Measurements from ENCODE around the gene MAP3K19. TPM values are rescaled to one million over a fixed set of nuclear protein-coding genes. Genes with fewer than 3 reads are reported as not detected.

Gene MAP3K19
- total and polyA plus RNA-seq, 2 of the 8 experiments (the other 6 are each of a cell fraction or from before 2014, with no cell fraction given), result not detected

GRCh38 chr2:135093193-135093592, 45.9 kb upstream of the MAP3K19 start:
- FAIRE-seq (no peak), DNase-seq (ENCODE audit: low read depth in 1 of 2, low spot score in 2 of 2) (no peak)
- no peak overlapping the region for H3K4ac ChIP-seq (replicated peaks; ENCODE audit: insufficient read length, low read depth, low read length)
- H3K36me3 ChIP-seq (ENCODE audit: control insufficient read depth in 2 of 4, insufficient read depth in 4 of 4, low read length in 3 of 4), result peaks cover 0 to 11% (median 0%) of the 10 kb centered on the region in 4 experiments; a peak in 3 of 8 replicates
- H4K8ac ChIP-seq (ENCODE audit: extremely low read depth, insufficient read depth, low read length), result no peak overlapping the region
- H3K4me2 ChIP-seq (ENCODE audit: insufficient read depth in 1 of 2, low read depth in 2 of 2, low read length in 2 of 2), result no peak overlapping the region
- H2AFZ ChIP-seq (ENCODE audit: low read length), result no peak overlapping the region
- H2BK15ac ChIP-seq (ENCODE audit: low read length), result no peak overlapping the region
- H3K4me1 ChIP-seq (replicated peaks in 1 of 4; ENCODE audit: control insufficient read depth in 3 of 4, insufficient read depth in 4 of 4, low read length in 3 of 4), result no peaks in the 10 kb centered on the region
- H2BK20ac ChIP-seq (ENCODE audit: low read length), result no peak overlapping the region
- no peak overlapping the region for H2AK5ac ChIP-seq (ENCODE audit: low read depth, low read length)
- H3K79me1 ChIP-seq (ENCODE audit: low read depth, low read length), result no peaks in the 10 kb centered on the region
- no peak for TF ChIP-seq EGR1 (IDR thresholded peaks at IDR 0.05; ENCODE audit: borderline replicate concordance, low read depth, low read length)
- no peak for TF ChIP-seq USF2 (IDR thresholded peaks at IDR 0.05; ENCODE audit: low read length)
- no peak for TF ChIP-seq CHD2 (IDR thresholded peaks at IDR 0.05; ENCODE audit: low read length)
- TF ChIP-seq FOSL1 (IDR thresholded peaks at IDR 0.05; ENCODE audit: insufficient read depth, low read depth, low read length), result no peak
- no peak for TF ChIP-seq RBBP5 (IDR thresholded peaks at IDR 0.05; ENCODE audit: borderline replicate concordance, low read depth, low read length)
- H3K4me3 ChIP-seq (ENCODE audit: extremely low read depth in 1 of 4, insufficient read depth in 2 of 4, low read depth in 3 of 4, low read length in 4 of 4), result no peak overlapping the region
- ChIA-PET CTCF (ENCODE audit: partially characterized antibody) (interaction anchor here (0.6 to 1.6 kb wide), 4 partner anchors 11 to 689 kb away, joined by 3 to 4 read pairs (median 4); no protein-coding TSS in a partner anchor), POLR2A (ENCODE audit: partially characterized antibody) (no interaction called here)
- H3K56ac ChIP-seq (replicated peaks; ENCODE audit: insufficient read length, low read depth, low read length), result no peak overlapping the region
- no peak overlapping the region for H3K18ac ChIP-seq (ENCODE audit: extremely low read depth, low read length)
- H3K23ac ChIP-seq (ENCODE audit: insufficient read length), result no peak overlapping the region
- H3K14ac ChIP-seq (ENCODE audit: insufficient read length), result no peak overlapping the region
- peaks cover 0 to 9% of the 10 kb centered on the region in 2 experiments; a peak in 2 of 4 replicates for H3K79me2 ChIP-seq (ENCODE audit: control insufficient read depth in 1 of 2, insufficient read depth in 2 of 2, low read length in 2 of 2)
- H4K91ac ChIP-seq (replicated peaks; ENCODE audit: insufficient read length, low read length), result no peak overlapping the region
- H3K27ac ChIP-seq (ENCODE audit: low read depth, low read length), result no peak overlapping the region
- H4K5ac ChIP-seq (ENCODE audit: insufficient read length, low read depth, low read length), result no peak overlapping the region
- no peaks in the 10 kb centered on the region for H3K23me2 ChIP-seq (ENCODE audit: low read depth, low read length)
- no peaks in the 10 kb centered on the region for H4K20me1 ChIP-seq (replicated peaks in 1 of 2; ENCODE audit: control insufficient read depth in 1 of 2, insufficient read depth in 2 of 2, low read length in 2 of 2)
- no peak overlapping the region for H2BK12ac ChIP-seq (ENCODE audit: low read depth, low read length)
- no peaks in the 10 kb centered on the region for H3K27me3 ChIP-seq (replicated peaks in 1 of 4; ENCODE audit: control insufficient read depth in 3 of 4, extremely low read depth in 1 of 4, insufficient read depth in 3 of 4, low read length in 3 of 4)
- no peak overlapping the region for H3K9ac ChIP-seq (replicated peaks in 1 of 4; ENCODE audit: extremely low read depth in 1 of 4, low read depth in 3 of 4, low read length in 3 of 4)
- H3K9me3 ChIP-seq (ENCODE audit: insufficient read depth in 2 of 2, low read depth in 1 of 2, low read length in 1 of 2), result no peaks in the 10 kb centered on the region
- no peak overlapping the region for H2BK5ac ChIP-seq (ENCODE audit: low read depth, low read length)
- H2BK120ac ChIP-seq (replicated peaks; ENCODE audit: low read depth, low read length), result no peak overlapping the region

Data from H1 (cell line).